Measurements from ENCODE around the gene SLC22A17.

SLC22A17 gene

GRCh38 chr14:23382731-23383440 lies 30.2 kb upstream of the SLC22A17 start:
- ChIA-PET POLR2A (interaction anchor here (1.3 kb wide), 1 partner anchor 62 kb away, joined by 4 read pairs; the partner anchor contains the start of gene PABPN1), CTCF (interaction anchor here (0.7 to 0.9 kb wide), 2 partner anchors 37 to 89 kb away, joined by 3 read pairs; no protein-coding TSS in a partner anchor)
- DNase-seq (ENCODE audit: extremely low spot score) = no peak
- TF ChIP-seq PKNOX1 (IDR thresholded peaks at IDR 0.05) = no peak
- no peak for TF ChIP-seq L3MBTL2 (conservative IDR thresholded peaks at IDR 0.05)
- TF ChIP-seq SP1 (IDR thresholded peaks at IDR 0.05) = no peak
- no peak for TF ChIP-seq ARNT (IDR thresholded peaks at IDR 0.05)
- TF ChIP-seq TARDBP (IDR thresholded peaks at IDR 0.05) = no peak
- TF ChIP-seq ELF4 (IDR thresholded peaks at IDR 0.05) = no peak
- TF ChIP-seq NFRKB (IDR thresholded peaks at IDR 0.05) = no peak
- TF ChIP-seq FOXM1 (IDR thresholded peaks at IDR 0.05; ENCODE audit: borderline replicate concordance) = no peak
- TF ChIP-seq CTBP1 (IDR thresholded peaks at IDR 0.05; ENCODE audit: borderline replicate concordance) = no peak
- no peak for TF ChIP-seq LEF1 (IDR thresholded peaks at IDR 0.05; ENCODE audit: borderline replicate concordance)
- TF ChIP-seq SUZ12 (IDR thresholded peaks at IDR 0.05) = no peak

- ChIA-PET POLR2A (interaction anchor here (1.3 kb wide), 1 partner anchor 61 kb away, joined by 4 read pairs; the partner anchor contains the start of gene PABPN1), CTCF (interaction anchor here (0.9 kb wide), 1 partner anchor 88 kb away, joined by 3 read pairs; no protein-coding TSS in a partner anchor)
- DNase-seq (ENCODE audit: extremely low spot score) = no peak
- TF ChIP-seq CTBP1 (IDR thresholded peaks at IDR 0.05; ENCODE audit: borderline replicate concordance) (no peak), L3MBTL2 (conservative IDR thresholded peaks at IDR 0.05) (no peak), FOXA1 (IDR thresholded peaks at IDR 0.05) (no peak), SP1 (IDR thresholded peaks at IDR 0.05) (no peak), NFRKB (IDR thresholded peaks at IDR 0.05) (no peak), BHLHE40 (IDR thresholded peaks at IDR 0.05; ENCODE audit: borderline replicate concordance) (no peak), ELF4 (IDR thresholded peaks at IDR 0.05) (no peak), HDGF (IDR thresholded peaks at IDR 0.05; ENCODE audit: borderline replicate concordance) (no peak), ARNT (IDR thresholded peaks at IDR 0.05) (no peak), TARDBP (IDR thresholded peaks at IDR 0.05) (no peak)
These were observed 29.6 kb upstream of the SLC22A17 start for GRCh38 chr14:23382276-23382675.

DNA sequence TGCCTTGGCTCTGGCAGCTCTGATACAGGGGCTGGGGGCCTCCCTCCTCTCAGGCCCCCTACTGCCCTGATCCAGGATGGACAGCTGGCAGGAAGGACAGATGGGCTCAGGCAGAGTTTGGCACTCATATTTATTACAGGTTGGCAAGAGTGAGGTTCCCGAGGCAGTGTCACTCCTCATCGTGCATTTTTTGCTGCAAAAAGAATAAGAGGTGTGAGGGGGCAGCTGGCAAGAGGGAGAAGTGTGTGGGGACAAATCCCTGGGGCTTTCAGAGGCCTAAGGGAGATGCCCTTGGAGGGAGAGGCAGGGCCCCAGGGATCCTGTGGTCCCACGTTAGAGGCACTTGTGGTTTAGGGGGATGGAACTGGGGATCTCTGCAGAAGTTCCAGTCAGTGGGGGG lies 29.2 kb upstream of the SLC22A17 start:
- CTCF ChIA-PET = interaction anchor here (0.9 kb wide), 1 partner anchor 88 kb away, joined by 3 read pairs; no protein-coding TSS in a partner anchor
- no peak for DNase-seq (ENCODE audit: extremely low spot score)
- POLR2A ChIA-PET = interaction anchor here (1.3 kb wide), 1 partner anchor 61 kb away, joined by 4 read pairs; the partner anchor contains the start of gene PABPN1
- TF ChIP-seq ARNT (IDR thresholded peaks at IDR 0.05) (no peak), SUZ12 (IDR thresholded peaks at IDR 0.05) (no peak), NFRKB (IDR thresholded peaks at IDR 0.05) (no peak), LEF1 (IDR thresholded peaks at IDR 0.05; ENCODE audit: borderline replicate concordance) (no peak), FOXM1 (IDR thresholded peaks at IDR 0.05; ENCODE audit: borderline replicate concordance) (no peak), SP1 (IDR thresholded peaks at IDR 0.05) (no peak), BHLHE40 (IDR thresholded peaks at IDR 0.05; ENCODE audit: borderline replicate concordance) (no peak), CTBP1 (IDR thresholded peaks at IDR 0.05; ENCODE audit: borderline replicate concordance) (no peak), TARDBP (IDR thresholded peaks at IDR 0.05) (no peak), FOXK2 (IDR thresholded peaks at IDR 0.05) (no peak), ZNF384 (IDR thresholded peaks at IDR 0.05) (no peak), PKNOX1 (IDR thresholded peaks at IDR 0.05) (no peak), HDGF (IDR thresholded peaks at IDR 0.05; ENCODE audit: borderline replicate concordance) (no peak), FOXA1 (IDR thresholded peaks at IDR 0.05) (no peak), L3MBTL2 (conservative IDR thresholded peaks at IDR 0.05) (no peak), ELF4 (IDR thresholded peaks at IDR 0.05) (no peak)

DNA sequence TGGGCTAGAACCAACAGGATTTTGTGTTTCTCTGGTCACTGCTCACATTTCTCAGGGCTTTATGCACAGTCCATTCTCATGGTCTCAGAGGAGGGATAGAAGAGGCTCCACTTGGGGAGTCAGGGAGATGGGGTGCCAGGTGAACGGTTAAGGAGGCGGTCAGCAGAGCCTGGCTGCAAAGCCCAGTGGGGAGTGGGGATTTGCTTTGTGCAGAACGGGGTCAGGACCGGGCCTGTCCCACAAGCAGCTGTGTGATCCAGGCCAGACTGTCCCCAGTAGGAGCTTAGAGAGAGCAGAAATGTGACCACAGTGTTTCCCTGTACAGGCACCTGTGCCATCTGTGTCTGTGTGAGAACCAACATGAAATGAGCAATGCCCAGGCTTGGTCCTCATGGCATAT lies 28.3 kb upstream of the SLC22A17 start:
- no peak for DNase-seq (ENCODE audit: extremely low spot score)
- no peak for TF ChIP-seq PKNOX1 (IDR thresholded peaks at IDR 0.05)
- TF ChIP-seq BHLHE40 (IDR thresholded peaks at IDR 0.05; ENCODE audit: borderline replicate concordance) = no peak
- TF ChIP-seq FOXM1 (IDR thresholded peaks at IDR 0.05; ENCODE audit: borderline replicate concordance) = no peak
- POLR2A ChIA-PET = interaction anchor here (1.2 to 1.6 kb wide), 4 partner anchors 54 to 286 kb away, joined by 3 to 10 read pairs (median 4); partner anchors contain the start of genes ACIN1, C14orf119 and PPP1R3E
- CTCF ChIA-PET = interaction anchor here (0.7 to 2.1 kb wide), 11 partner anchors 12 to 387 kb away, joined by 3 to 24 read pairs (median 8); partner anchors contain the start of genes PABPN1 and SLC22A17

DNA sequence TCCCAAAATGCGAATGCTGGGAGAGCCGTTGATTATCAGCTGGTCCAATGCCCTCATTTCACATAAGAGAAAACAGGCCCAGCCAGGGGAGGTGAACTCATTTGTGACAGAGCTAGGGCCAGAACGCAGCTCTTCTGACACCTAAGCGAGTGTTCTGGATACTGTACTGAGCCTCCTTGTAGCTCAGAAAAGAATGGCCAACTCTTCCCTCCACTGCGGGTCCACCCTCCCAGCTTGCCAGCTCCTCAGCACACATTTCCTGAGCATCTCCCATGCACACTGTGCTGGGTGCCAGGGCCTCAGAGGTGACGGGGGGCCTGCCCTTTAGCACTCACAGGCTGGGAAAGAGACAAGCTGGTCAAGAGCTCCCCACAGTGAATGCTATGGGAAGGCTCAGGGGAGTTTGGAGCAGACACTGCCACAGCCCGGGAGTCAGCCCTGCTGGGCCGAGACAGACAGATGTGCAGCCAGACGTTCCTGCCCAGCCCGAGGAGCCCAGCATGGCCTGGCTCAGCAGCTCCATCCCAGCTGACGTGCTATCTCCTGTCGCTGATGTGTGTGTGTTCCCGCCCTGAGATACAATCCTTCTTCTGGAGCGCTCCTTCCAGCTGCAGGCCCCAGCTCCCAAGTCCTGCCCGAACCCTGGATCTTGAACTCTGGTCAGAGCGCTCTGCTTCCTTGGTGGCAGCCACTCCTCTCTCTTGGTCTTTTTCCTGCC lies 27.7 kb upstream of the SLC22A17 start:
- TF ChIP-seq SP1 (IDR thresholded peaks at IDR 0.05) (no peak), FOXA1 (IDR thresholded peaks at IDR 0.05) (no peak), ELF4 (IDR thresholded peaks at IDR 0.05) (no peak), FOXK2 (IDR thresholded peaks at IDR 0.05) (no peak), ARNT (IDR thresholded peaks at IDR 0.05) (no peak), NFRKB (IDR thresholded peaks at IDR 0.05) (no peak), CTBP1 (IDR thresholded peaks at IDR 0.05; ENCODE audit: borderline replicate concordance) (no peak), L3MBTL2 (conservative IDR thresholded peaks at IDR 0.05) (no peak), ZNF384 (IDR thresholded peaks at IDR 0.05) (no peak), LEF1 (IDR thresholded peaks at IDR 0.05; ENCODE audit: borderline replicate concordance) (no peak), PKNOX1 (IDR thresholded peaks at IDR 0.05) (no peak), BHLHE40 (IDR thresholded peaks at IDR 0.05; ENCODE audit: borderline replicate concordance) (no peak), TARDBP (IDR thresholded peaks at IDR 0.05) (no peak), HDGF (IDR thresholded peaks at IDR 0.05; ENCODE audit: borderline replicate concordance) (no peak), SUZ12 (IDR thresholded peaks at IDR 0.05) (no peak), FOXM1 (IDR thresholded peaks at IDR 0.05; ENCODE audit: borderline replicate concordance) (no peak)
- no peak for DNase-seq (ENCODE audit: extremely low spot score)
- CTCF ChIA-PET = interaction anchor here (0.5 to 2.1 kb wide), 20 partner anchors 8 to 937 kb away, joined by 3 to 24 read pairs (median 5); partner anchors contain the start of genes PABPN1 and SLC22A17
- POLR2A ChIA-PET = interaction anchor here (0.5 to 1.6 kb wide), 8 partner anchors 54 to 285 kb away, joined by 3 to 10 read pairs (median 4); partner anchors contain the start of genes ACIN1, C14orf119, HOMEZ and PABPN1

All from HEK293T (cell line).